ENCODE measurements around the gene LGALS3BP. TPM values are rescaled to one million over a fixed set of nuclear protein-coding genes. Genes with fewer than 3 reads are reported as not detected.
A peak's percentile ranks its signal among the peaks of the same experiment; 100 is the strongest.

Gene LGALS3BP
- total and polyA plus RNA-seq, 2 of the 13 experiments (the other 11 are each of a cell fraction or from before 2014, with no cell fraction given): 137 to 332 TPM

DNA sequence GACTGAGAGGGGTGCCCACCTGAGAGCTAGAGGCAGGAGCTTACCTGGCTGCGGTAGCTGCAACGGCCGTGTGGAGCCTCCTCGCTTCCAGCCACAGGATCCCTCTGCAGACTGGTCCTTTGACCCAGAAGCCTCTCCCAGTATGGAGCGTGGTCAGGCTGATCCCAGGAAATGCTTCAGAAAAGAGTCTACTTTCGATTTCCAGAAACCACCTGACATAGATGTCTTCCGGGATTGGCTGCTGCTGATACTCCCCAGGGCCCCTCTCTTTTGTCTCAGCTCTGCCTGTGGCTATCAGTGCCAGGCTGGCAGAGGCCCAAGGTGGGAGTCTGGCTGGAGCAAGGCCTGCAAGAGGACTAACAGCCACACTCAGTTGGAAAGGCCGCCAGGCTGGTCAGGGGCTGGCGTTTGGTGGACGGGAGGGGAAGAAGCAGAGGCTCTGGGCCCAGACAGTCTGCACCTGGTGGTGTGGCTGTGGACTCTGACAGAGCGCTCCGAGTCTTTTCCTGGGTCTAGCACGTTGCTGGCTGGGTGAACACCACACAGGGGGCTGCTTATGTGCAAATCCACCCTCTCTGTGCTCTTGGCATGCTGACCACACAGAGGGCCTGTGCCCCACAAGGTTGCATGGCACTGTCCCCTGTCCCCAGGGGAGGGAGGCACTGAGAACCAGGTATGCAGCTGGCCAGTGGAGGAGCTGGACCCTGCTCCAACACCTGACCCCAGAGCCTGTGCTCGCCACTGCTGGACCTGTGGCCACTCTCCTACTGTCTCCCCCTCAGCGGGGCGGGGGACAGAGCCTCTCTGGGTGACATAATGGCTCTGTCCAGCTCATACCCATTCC, at the start of gene LGALS3BP (continued):
- TF ChIP-seq ZSCAN21 (CRISPR knock-in tag; IDR thresholded peaks at IDR 0.05; ENCODE audit: borderline replicate concordance) (peak; percentile 86), PHF20 (CRISPR knock-in tag; IDR thresholded peaks at IDR 0.05) (peak; percentile 74), SP1 (IDR thresholded peaks at IDR 0.05) (no peak), SP1 (CRISPR knock-in tag; IDR thresholded peaks at IDR 0.05) (peak; percentile 51), SUZ12 (IDR thresholded peaks at IDR 0.05; ENCODE audit: low read depth, low read length) (no peak), ATAD3A (CRISPR knock-in tag; IDR thresholded peaks at IDR 0.05) (no peak), RBM22 (optimal IDR thresholded peaks at IDR 0.05; ENCODE audit: low read length) (no peak), ISX (CRISPR knock-in tag; conservative IDR thresholded peaks at IDR 0.05) (peak; percentile 42; the same call in 1 of the 2 replicates), ZNF543 (CRISPR knock-in tag; IDR thresholded peaks at IDR 0.05) (peak; percentile 9; the same call in 1 of the 2 replicates), KDM6A (CRISPR knock-in tag; IDR thresholded peaks at IDR 0.05; ENCODE audit: low read depth) (0 out of 2 replicates have a peak, but pooled peaks have one; percentile 17), ZFP37 (CRISPR knock-in tag; IDR thresholded peaks at IDR 0.05; ENCODE audit: borderline replicate concordance) (0 out of 2 replicates have a peak, but pooled peaks have one; percentile 1), ZNF75D (CRISPR knock-in tag; IDR thresholded peaks at IDR 0.05; ENCODE audit: borderline replicate concordance) (no peak), ZNF253 (CRISPR knock-in tag; IDR thresholded peaks at IDR 0.05; ENCODE audit: borderline replicate concordance) (0 out of 2 replicates have a peak, but pooled peaks have one; percentile 77), ATF1 (CRISPR knock-in tag; IDR thresholded peaks at IDR 0.05) (no peak), CHCHD3 (CRISPR knock-in tag; IDR thresholded peaks at IDR 0.05) (0 out of 2 replicates have a peak, but pooled peaks have one; percentile 14)
- TF ChIP-seq, protein P1, sequence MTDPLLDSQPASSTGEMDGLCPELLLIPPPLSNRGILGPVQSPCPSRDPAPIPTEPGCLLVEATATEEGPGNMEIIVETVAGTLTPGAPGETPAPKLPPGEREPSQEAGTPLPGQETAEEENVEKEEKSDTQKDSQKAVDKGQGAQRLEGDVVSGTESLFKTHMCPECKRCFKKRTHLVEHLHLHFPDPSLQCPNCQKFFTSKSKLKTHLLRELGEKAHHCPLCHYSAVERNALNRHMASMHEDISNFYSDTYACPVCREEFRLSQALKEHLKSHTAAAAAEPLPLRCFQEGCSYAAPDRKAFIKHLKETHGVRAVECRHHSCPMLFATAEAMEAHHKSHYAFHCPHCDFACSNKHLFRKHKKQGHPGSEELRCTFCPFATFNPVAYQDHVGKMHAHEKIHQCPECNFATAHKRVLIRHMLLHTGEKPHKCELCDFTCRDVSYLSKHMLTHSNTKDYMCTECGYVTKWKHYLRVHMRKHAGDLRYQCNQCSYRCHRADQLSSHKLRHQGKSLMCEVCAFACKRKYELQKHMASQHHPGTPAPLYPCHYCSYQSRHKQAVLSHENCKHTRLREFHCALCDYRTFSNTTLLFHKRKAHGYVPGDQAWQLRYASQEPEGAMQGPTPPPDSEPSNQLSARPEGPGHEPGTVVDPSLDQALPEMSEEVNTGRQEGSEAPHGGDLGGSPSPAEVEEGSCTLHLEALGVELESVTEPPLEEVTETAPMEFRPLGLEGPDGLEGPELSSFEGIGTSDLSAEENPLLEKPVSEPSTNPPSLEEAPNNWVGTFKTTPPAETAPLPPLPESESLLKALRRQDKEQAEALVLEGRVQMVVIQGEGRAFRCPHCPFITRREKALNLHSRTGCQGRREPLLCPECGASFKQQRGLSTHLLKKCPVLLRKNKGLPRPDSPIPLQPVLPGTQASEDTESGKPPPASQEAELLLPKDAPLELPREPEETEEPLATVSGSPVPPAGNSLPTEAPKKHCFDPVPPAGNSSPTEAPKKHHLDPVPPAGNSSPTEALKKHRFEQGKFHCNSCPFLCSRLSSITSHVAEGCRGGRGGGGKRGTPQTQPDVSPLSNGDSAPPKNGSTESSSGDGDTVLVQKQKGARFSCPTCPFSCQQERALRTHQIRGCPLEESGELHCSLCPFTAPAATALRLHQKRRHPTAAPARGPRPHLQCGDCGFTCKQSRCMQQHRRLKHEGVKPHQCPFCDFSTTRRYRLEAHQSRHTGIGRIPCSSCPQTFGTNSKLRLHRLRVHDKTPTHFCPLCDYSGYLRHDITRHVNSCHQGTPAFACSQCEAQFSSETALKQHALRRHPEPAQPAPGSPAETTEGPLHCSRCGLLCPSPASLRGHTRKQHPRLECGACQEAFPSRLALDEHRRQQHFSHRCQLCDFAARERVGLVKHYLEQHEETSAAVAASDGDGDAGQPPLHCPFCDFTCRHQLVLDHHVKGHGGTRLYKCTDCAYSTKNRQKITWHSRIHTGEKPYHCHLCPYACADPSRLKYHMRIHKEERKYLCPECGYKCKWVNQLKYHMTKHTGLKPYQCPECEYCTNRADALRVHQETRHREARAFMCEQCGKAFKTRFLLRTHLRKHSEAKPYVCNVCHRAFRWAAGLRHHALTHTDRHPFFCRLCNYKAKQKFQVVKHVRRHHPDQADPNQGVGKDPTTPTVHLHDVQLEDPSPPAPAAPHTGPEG (CRISPR knock-in tag; IDR thresholded peaks at IDR 0.05): 0 out of 2 replicates have a peak, but pooled peaks have one; percentile 46
- TF ChIP-seq, protein P2, sequence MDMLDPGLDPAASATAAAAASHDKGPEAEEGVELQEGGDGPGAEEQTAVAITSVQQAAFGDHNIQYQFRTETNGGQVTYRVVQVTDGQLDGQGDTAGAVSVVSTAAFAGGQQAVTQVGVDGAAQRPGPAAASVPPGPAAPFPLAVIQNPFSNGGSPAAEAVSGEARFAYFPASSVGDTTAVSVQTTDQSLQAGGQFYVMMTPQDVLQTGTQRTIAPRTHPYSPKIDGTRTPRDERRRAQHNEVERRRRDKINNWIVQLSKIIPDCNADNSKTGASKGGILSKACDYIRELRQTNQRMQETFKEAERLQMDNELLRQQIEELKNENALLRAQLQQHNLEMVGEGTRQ (IDR thresholded peaks at IDR 0.05; ENCODE audit: low read depth, low read length): peak; percentile 62
- TF ChIP-seq, protein P2 (CRISPR knock-in tag; IDR thresholded peaks at IDR 0.05; ENCODE audit: borderline replicate concordance): peak; percentile 83; the same call in 1 of the 2 replicates
- TF ChIP-seq, protein P3, sequence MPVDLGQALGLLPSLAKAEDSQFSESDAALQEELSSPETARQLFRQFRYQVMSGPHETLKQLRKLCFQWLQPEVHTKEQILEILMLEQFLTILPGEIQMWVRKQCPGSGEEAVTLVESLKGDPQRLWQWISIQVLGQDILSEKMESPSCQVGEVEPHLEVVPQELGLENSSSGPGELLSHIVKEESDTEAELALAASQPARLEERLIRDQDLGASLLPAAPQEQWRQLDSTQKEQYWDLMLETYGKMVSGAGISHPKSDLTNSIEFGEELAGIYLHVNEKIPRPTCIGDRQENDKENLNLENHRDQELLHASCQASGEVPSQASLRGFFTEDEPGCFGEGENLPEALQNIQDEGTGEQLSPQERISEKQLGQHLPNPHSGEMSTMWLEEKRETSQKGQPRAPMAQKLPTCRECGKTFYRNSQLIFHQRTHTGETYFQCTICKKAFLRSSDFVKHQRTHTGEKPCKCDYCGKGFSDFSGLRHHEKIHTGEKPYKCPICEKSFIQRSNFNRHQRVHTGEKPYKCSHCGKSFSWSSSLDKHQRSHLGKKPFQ (CRISPR knock-in tag; IDR thresholded peaks at IDR 0.05; ENCODE audit: insufficient replicate concordance): no peak

Measured in HepG2 (cell line).